ENCODE measurements around the gene GDF7. TPM values are rescaled to one million over a fixed set of nuclear protein-coding genes. Genes with fewer than 3 reads are reported as not detected.

Gene GDF7
- total and polyA plus RNA-seq, 10 of the 15 experiments (the other 5 are each of a cell fraction or from before 2014, with no cell fraction given), result 0.02 to 0.11 (median 0.04) TPM; not detected in 1

- TF ChIP-seq EGR1 (IDR thresholded peaks at IDR 0.05; ENCODE audit: borderline replicate concordance in 1 of 2, low read depth in 2 of 2, low read length in 2 of 2) (no peak), TAF1 (IDR thresholded peaks at IDR 0.05; ENCODE audit: borderline replicate concordance, low read depth, low read length) (no peak), ZBED1 (IDR thresholded peaks at IDR 0.05; ENCODE audit: borderline replicate concordance) (no peak), PAX8 (IDR thresholded peaks at IDR 0.05) (no peak), IKZF2 (IDR thresholded peaks at IDR 0.05) (no peak), MEF2A (IDR thresholded peaks at IDR 0.05; ENCODE audit: insufficient read depth, low read depth, low read length) (no peak)
These were observed 40.6 kb upstream of the GDF7 start (continued) for GRCh38 chr2:20626392-20626697.

GRCh38 chr2:20626698-20627513, 40.0 kb upstream of the GDF7 start:
- Histone ChIP-seq H3K9ac (ENCODE audit: control insufficient read depth, insufficient read depth, low read length) (no peak overlapping the region), H4K20me1 (ENCODE audit: control insufficient read depth, insufficient read depth) (no peaks in the 10 kb centered on the region), H3K27me3 (replicated peaks in 1 of 2; ENCODE audit: control insufficient read depth in 2 of 2, insufficient read depth in 2 of 2, low read length in 1 of 2) (no peaks in the 10 kb centered on the region), H3K4me3 (no peak overlapping the region), H2AFZ (ENCODE audit: control insufficient read depth, low read depth, low read length) (no peak overlapping the region), H3K27ac (ENCODE audit: control insufficient read depth, insufficient read depth) (no peak overlapping the region), H3K4me1 (ENCODE audit: control insufficient read depth, insufficient read depth, low read length) (no peaks in the 10 kb centered on the region), H3K9me3 (replicated peaks; ENCODE audit: control insufficient read depth, insufficient read depth, low read length) (no peaks in the 10 kb centered on the region), H3K79me2 (ENCODE audit: control insufficient read depth, insufficient read depth, low read length) (no peaks in the 10 kb centered on the region), H3K36me3 (ENCODE audit: control insufficient read depth in 2 of 2, insufficient read depth in 2 of 2, low read length in 1 of 2) (no peaks in the 10 kb centered on the region), H3K4me2 (ENCODE audit: control insufficient read depth, insufficient read depth) (no peak overlapping the region)
- ChIA-PET POLR2A (no interaction called here), RAD21 (ENCODE audit: unreplicated experiment) (no interaction called here), SMC1A (ENCODE audit: uncharacterized antibody, unreplicated experiment) (interaction anchor here (1.7 kb wide), 1 partner anchor 8 kb away, joined by 5 read pairs; no protein-coding TSS in a partner anchor), CTCF (interaction anchor here (1.0 to 1.1 kb wide), 2 partner anchors 16 to 31 kb away, joined by 3 read pairs; no protein-coding TSS in a partner anchor)
- FAIRE-seq (no peak), ATAC-seq (no peak), DNase-seq (ENCODE audit: low read depth, low spot score) (no peak)
- intact Hi-C loops (cut with micrococcal nuclease; ENCODE audit: unreplicated experiment) (no loop called here), in situ Hi-C loops (cut with MboI) (no loop called here)
- TF ChIP-seq NFXL1 (IDR thresholded peaks at IDR 0.05; ENCODE audit: borderline replicate concordance) (no peak), NR2C2 (IDR thresholded peaks at IDR 0.05; ENCODE audit: borderline replicate concordance, control insufficient read depth, insufficient read length, low read depth) (no peak)
- WGBS (ENCODE audit: insufficient coverage, insufficient replicate concordance, low lambda C conversion rate, missing lambda C conversion rate), result 55% methylated on average over 20 of the region's 20 CpGs
- no TSS peak for BruUV-seq (replicated peaks)
